HG02981 (cell line): ENCODE results near the gene ERGIC1.
"Not testable (repeated sequence)": the region's sequence is repeated elsewhere in the genome, so short reads cannot be mapped to it uniquely, and the experiment has no call there.

Source experiments
- ATAC-seq: cut with Tn5 transposase; IDR thresholded peaks from one replicate; pipeline ENCODE4 v1.9.1; 2021; ENCODE audit warnings: mild to moderate bottlenecking, moderate library complexity; ENCODE audit not compliant: unreplicated experiment

Gene ERGIC1

GRCh38 chr5:172833686-172834414, at the start of gene ERGIC1:
ERGIC1 (plus strand) TSS chr5:172834251; CDS start chr5:172834414, 163 bp downstream.
- peak; percentile 68 for ATAC-seq

DNA sequence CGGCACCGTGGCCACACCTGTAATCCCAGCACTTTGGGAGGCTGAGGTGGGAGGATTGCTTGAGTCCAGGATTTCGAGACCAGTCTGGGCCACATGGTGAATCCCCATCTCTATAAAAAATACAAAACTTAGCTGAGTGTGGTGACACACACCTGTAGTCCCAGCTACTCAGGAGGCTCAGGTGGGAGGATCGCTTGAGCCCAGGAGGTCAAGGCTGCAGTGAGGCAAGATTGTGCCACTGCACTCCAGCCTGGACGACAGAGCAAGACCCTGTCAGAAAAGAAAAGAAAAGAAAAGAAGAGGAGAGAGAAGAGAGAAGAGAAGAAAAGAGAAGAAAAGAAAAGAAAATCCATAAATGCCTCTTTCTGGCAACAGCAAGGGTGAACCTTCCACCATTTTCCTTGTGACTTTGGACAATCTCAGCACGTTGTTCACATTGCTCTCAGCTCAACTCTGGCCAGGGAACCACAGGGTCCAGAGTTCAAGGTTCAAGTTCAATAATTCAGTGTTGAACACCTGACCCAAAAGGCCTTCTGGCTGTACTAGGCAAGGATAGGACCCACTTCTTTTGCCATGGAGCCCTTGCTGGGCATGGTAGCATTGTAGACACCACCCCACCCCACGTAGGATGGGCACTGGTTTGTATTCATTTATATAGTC, 48.5 kb upstream of the ERGIC1 start:
- ATAC-seq = no peak

GRCh38 chr5:172786736-172787462, 47.2 kb upstream of the ERGIC1 start:
- ATAC-seq = no peak

DNA sequence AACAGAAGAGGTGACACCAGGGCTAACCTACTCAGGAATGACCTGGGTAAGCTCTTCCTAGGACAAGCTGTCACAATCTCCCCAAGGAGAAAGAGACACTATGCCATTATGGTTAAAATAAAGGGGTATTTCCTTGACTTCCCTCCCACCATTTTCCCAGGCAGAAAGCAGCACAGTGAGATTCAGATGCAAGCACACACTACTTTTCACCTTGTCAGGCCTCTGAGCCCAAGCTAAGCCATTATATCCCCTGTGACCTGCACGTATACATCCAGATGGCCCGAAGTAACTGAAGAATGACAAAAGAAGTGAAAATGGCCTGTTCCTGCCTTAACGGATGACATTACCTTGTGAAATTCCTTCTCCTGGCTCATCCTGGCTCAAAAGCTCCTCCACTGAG, 46.5 kb upstream of the ERGIC1 start:
- ATAC-seq = not testable (repeated sequence)

DNA sequence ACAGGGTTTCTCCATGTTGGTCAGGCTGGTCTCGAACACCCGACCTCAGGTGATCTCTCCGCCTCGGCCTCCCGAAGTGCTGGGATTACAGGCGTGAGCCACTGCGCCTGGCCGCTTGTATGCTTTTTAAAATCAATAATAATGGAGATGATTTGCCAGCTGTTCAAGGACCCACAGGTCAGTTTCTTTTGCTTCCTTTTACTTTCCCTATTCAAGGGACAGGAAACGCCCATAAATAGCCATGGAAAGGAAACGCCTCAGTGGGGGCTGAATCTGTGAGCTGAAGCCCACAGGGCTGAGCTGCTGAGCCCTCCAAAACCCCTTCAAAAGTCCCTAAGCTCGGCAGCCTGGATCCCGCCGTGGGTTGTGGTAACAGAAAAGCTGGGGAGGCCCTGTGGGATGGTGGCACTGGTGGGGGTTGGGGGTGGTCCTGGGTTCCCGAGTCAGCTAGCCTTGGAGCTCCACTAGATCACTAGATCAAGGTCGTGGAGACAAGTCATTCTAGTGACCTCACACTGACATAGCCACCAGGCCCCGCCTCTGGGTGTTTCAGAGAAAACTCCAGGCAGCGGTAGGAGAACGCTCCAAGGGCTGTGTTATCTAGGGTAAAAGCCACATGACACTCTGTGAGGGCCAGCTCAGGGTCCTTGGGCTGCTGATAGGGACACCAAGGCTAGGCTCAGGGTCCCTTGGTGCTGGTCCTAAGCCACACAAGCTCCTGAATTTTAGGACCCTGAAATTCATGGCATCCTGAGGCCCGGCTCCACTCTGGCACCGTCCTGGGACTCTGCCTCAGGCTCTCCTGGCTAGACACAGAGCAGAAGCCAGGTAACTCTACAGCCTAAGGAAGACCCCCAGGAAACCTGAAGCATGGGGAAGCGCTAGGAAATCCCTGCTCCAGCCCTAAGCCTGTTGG, 45.0 kb upstream of the ERGIC1 start:
- no peak for ATAC-seq

DNA sequence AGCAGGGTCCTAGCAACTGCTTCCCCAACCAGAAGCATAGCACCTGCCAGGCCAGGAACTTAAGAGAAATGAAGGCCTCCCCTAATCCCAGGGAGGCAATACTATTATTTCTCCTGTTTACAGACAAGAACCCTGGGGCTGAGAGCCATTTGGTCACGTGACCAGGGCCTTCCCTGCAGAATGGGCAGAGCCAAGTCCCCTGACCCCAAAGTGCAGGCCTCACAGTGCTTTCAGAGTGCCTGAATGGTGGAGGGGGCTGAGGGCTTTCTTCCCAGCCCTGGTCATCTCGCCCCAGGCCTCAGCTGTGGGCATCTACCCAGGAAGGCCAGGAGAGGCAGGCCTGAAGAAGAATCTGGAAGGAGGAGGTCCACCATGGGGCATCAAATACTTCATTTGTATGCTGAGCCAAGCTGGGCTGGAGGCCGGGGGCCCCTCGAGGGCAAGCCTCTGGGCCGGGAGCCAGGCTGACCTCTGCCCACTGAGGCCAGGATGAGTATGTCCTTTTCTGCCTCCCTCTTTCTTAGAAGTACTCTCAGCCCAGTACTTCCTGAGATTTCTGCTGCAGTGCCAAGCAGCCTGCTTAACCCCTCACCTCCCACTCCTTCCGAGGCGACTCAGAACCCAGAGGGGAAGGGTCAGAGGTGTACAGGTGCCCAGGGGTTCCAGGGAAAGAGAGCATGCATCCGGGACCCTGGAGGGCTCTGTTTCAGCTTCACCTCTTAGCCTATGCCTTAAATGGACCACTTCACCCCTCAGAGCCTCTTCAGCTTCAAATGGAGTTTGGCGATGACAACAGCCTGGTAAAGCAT, 44.2 kb upstream of the ERGIC1 start:
- no peak for ATAC-seq

- ATAC-seq = no peak
Measured at GRCh38 chr5:172790496-172790889, 43.6 kb upstream of the ERGIC1 start.

DNA sequence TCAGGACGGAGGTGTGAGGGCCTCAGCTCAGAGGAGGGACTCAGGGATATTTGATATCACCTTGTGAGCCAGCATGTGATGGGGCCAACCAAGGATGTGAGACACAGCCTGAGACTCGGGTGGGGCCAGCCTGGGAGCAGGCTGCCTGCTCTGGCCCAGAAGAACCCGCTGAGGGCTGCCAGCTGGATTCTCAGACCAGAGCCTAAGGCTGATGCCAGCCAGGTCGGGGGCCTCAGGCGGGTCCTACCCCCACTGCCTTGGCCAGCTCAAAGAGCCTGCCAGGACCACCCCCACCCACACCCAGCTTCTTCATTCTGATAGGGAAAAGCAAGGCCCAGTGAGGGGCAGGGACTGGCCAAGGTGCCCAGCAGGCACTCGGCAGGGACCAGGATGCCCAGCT, 42.8 kb upstream of the ERGIC1 start:
- no peak for ATAC-seq

- ATAC-seq = no peak
Measured at GRCh38 chr5:172791726-172792445, 42.2 kb upstream of the ERGIC1 start.

- ATAC-seq = no peak
Measured at GRCh38 chr5:172792701-172793570, 41.1 kb upstream of the ERGIC1 start.

GRCh38 chr5:172793577-172794488, 40.2 kb upstream of the ERGIC1 start:
- ATAC-seq = no peak

- no peak for ATAC-seq
Measured at GRCh38 chr5:172795318-172795977, 38.6 kb upstream of the ERGIC1 start.

DNA sequence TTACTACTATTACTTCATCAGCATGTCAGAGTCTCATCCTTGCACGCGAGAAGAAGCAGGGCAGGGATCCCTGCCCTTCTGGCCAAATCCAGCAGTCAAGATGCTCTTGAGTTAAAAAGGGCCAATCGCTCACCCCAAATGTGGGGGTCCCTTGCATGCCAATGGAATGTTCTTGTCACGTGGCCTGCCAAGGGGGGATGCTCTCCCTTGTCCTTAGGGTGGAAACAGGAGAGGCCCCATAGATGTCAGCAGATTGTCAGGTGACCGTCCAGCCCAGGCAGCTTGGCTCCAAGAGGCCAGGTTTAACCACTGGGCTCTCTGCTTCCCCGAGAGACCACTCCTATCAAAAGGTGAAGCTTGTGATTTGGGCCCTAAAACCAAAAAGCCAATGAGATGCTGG, 37.7 kb upstream of the ERGIC1 start:
- no peak for ATAC-seq

- no peak for ATAC-seq
Measured at GRCh38 chr5:172797771-172798191, 36.3 kb upstream of the ERGIC1 start.

- ATAC-seq = no peak
Measured at GRCh38 chr5:172798422-172799215, 35.4 kb upstream of the ERGIC1 start.

- ATAC-seq = no peak
Measured at GRCh38 chr5:172799416-172799815, 34.6 kb upstream of the ERGIC1 start.
